Dendritic cell treated with granulocyte-macrophage colony-stimulating factor and Interleukin-4, amounts not matched to agents 40 ng/mL and 50 ng/mL, for 4 days (primary cell): ENCODE measurements around the gene MBD3L3.
A peak's percentile ranks its signal among the peaks of the same experiment; 100 is the strongest.
"Not testable (repeated sequence)": the region's sequence is repeated elsewhere in the genome, so short reads cannot be mapped to it uniquely, and the experiment has no call there.

Experiments used
- H3K27ac Mint-ChIP-seq: one replicate; pipeline ENCODE4 v1.8.0; 2022; ENCODE audit warnings: mild to moderate bottlenecking, mixed read lengths
- H3K27me3 Mint-ChIP-seq: one replicate; pipeline ENCODE4 v1.8.0; 2022; ENCODE audit warnings: mild to moderate bottlenecking, mixed read lengths
- H3K36me3 Mint-ChIP-seq: one replicate; pipeline ENCODE4 v1.8.0; 2022; ENCODE audit warnings: low read depth, mixed read lengths
- H3K4me1 Mint-ChIP-seq: one replicate; pipeline ENCODE4 v1.8.0; 2022; ENCODE audit warnings: low read depth, mixed read lengths
- H3K4me3 Mint-ChIP-seq: one replicate; pipeline ENCODE4 v1.8.0; 2022; ENCODE audit warnings: mild to moderate bottlenecking, moderate library complexity, mixed read lengths
- H3K9me3 Mint-ChIP-seq: one replicate; pipeline ENCODE4 v1.8.0; 2022; ENCODE audit warnings: mixed read lengths
- intact Hi-C: fragments of 100-400 bp; cut with micrococcal nuclease; formaldehyde crosslinking; loops from one replicate; pipeline ENCODE4 v1.15.0; 2022

The MBD3L3 gene

DNA sequence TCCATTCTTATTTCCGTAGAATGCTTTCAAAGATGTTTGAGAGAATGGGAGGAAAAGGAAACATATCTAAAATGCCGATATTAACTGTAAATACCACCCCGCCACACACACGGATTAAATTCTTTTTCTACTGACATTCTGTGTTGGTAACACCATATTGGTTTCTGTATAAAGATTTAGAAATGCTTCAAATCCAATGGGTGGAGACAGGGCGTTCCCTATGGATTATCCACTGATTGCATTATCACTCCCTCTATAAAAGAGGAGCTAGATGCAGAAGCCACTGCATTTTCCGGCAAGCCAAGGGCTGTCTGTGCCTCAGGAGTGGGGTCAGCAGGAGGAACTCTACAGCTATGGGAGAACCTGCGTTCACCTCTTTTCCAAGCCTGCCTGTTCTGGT, 9.5 kb downstream of the MBD3L3 start, which contains the start of gene MBD3L2:
Gene MBD3L2 (plus strand): TSS at position 301 of the 400 bp plus-strand sequence. CDS start 53 bp downstream, at position 354.
- H3K36me3 Mint-ChIP-seq: not testable (repeated sequence)

DNA sequence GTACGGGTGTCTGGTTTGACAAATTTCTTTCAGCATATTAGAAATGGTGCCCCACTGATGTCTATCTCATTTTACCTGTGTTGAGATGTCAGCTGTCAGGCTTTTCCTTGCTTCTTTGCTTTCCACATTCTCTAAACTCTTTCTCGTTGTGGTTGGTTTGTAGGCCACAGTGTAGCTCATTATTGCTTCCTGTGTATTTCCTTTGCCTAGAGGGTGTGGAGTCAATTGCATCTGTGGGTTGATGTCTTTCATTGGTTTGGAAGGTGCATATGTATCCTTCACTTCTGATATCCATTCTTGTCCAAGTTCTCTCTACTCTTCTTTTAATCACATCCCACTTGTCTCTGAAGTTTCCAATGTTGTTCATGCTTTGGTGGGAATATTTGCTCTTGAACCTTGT, 16.9 kb downstream of the MBD3L3 start:
- H3K9me3 Mint-ChIP-seq, H3K27me3 Mint-ChIP-seq: not testable (repeated sequence)

More for the DNA sequence above, 9.5 kb downstream of the MBD3L3 start, which contains the start of gene MBD3L2:
- H3K9me3 Mint-ChIP-seq, H3K4me3 Mint-ChIP-seq, H3K4me1 Mint-ChIP-seq, H3K27ac Mint-ChIP-seq, H3K27me3 Mint-ChIP-seq, intact Hi-C loops: not testable (repeated sequence)

DNA sequence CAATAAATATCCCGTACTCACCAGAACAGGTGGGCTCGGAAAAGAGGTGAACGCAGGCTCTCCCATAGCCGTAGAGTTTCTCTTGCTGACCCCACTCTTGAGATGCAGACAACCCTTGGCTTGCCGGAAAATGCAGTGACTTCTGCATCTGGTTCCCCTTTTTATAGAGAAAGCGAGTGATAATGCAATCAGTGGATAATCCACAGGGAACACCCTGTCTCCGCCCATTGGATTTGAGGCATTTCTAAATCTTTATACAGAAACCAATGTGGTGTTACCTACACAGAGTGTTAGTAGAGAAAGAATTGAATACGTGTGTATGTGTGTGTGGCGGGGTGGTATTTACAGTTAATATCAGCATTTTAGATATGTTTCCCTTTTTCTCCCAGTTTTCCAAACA, 18.4 kb downstream of the MBD3L3 start, which contains the start of gene MBD3L4:
Gene MBD3L4 (minus strand): TSS at position 101 of the 400 bp plus-strand sequence. CDS start 35 bp downstream, at position 66.
- H3K4me3 Mint-ChIP-seq, intact Hi-C loops, H3K4me1 Mint-ChIP-seq, H3K27me3 Mint-ChIP-seq, H3K27ac Mint-ChIP-seq, H3K9me3 Mint-ChIP-seq, H3K36me3 Mint-ChIP-seq: not testable (repeated sequence)

More for the DNA sequence above, 16.9 kb downstream of the MBD3L3 start:
- H3K4me1 Mint-ChIP-seq, H3K27ac Mint-ChIP-seq, H3K4me3 Mint-ChIP-seq, intact Hi-C loops, H3K36me3 Mint-ChIP-seq: not testable (repeated sequence)

DNA sequence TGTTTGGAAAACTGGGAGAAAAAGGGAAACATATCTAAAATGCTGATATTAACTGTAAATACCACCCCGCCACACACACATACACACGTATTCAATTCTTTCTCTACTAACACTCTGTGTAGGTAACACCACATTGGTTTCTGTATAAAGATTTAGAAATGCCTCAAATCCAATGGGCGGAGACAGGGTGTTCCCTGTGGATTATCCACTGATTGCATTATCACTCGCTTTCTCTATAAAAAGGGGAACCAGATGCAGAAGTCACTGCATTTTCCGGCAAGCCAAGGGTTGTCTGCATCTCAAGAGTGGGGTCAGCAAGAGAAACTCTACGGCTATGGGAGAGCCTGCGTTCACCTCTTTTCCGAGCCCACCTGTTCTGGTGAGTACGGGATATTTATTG, 28.2 kb downstream of the MBD3L3 start, which contains the start of gene MBD3L5:
Gene MBD3L5 (plus strand): TSS at position 301 of the 400 bp plus-strand sequence. CDS start 34 bp downstream, at position 335.
- H3K4me3 Mint-ChIP-seq, H3K27me3 Mint-ChIP-seq, intact Hi-C loops, H3K4me1 Mint-ChIP-seq, H3K27ac Mint-ChIP-seq, H3K9me3 Mint-ChIP-seq, H3K36me3 Mint-ChIP-seq: not testable (repeated sequence)

DNA sequence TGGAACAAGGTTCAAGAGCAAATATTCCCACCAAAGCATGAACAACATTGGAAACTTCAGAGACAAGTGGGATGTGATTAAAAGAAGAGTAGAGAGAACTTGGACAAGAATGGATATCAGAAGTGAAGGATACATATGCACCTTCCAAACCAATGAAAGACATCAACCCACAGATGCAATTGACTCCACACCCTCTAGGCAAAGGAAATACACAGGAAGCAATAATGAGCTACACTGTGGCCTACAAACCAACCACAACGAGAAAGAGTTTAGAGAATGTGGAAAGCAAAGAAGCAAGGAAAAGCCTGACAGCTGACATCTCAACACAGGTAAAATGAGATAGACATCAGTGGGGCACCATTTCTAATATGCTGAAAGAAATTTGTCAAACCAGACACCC, 29.7 kb downstream of the MBD3L3 start:
- H3K27me3 Mint-ChIP-seq, H3K9me3 Mint-ChIP-seq, H3K27ac Mint-ChIP-seq, intact Hi-C loops, H3K4me3 Mint-ChIP-seq, H3K4me1 Mint-ChIP-seq, H3K36me3 Mint-ChIP-seq: not testable (repeated sequence)

DNA sequence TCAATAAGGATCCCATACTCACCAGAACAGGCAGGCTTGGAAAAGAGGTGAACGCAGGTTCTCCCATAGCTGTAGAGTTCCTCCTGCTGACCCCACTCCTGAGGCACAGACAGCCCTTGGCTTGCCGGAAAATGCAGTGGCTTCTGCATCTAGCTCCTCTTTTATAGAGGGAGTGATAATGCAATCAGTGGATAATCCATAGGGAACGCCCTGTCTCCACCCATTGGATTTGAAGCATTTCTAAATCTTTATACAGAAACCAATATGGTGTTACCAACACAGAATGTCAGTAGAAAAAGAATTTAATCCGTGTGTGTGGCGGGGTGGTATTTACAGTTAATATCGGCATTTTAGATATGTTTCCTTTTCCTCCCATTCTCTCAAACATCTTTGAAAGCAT, 37.1 kb downstream of the MBD3L3 start, which contains the start of gene MBD3L2B:
Gene MBD3L2B (minus strand): TSS at position 101 of the 400 bp plus-strand sequence. CDS start 34 bp downstream, at position 67.
- H3K9me3 Mint-ChIP-seq, H3K4me3 Mint-ChIP-seq, H3K27me3 Mint-ChIP-seq, intact Hi-C loops, H3K36me3 Mint-ChIP-seq, H3K4me1 Mint-ChIP-seq, H3K27ac Mint-ChIP-seq: not testable (repeated sequence)

DNA sequence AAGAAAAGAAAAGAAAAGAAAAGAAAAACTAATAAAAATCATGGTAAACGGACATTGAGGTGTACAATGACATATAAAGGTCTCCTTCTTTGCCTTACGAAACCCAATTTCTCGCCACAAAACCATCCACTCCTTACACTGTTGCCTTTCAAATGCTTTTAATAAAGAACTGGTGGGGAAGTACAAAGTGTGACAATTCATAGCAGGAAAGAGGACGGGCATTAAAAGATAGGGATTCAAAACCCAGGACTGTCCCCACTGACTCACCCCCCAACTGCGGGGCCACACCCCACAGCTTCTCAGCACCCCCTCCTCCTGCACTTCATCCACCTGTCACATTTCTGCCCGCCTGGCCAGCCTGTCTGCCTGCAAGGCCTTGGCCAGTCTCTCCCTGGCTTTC, 39.6 kb downstream of the MBD3L3 start:
- no peaks in the 10 kb centered on the region for H3K9me3 Mint-ChIP-seq
- H3K36me3 Mint-ChIP-seq: no peaks in the 10 kb centered on the region
- intact Hi-C loops: no loop called here
- no peaks in the 10 kb centered on the region for H3K4me1 Mint-ChIP-seq
- H3K27ac Mint-ChIP-seq: no peak overlapping the region
- H3K4me3 Mint-ChIP-seq: no peak overlapping the region
- H3K27me3 Mint-ChIP-seq: peaks cover 6% of the 10 kb centered on the region

DNA sequence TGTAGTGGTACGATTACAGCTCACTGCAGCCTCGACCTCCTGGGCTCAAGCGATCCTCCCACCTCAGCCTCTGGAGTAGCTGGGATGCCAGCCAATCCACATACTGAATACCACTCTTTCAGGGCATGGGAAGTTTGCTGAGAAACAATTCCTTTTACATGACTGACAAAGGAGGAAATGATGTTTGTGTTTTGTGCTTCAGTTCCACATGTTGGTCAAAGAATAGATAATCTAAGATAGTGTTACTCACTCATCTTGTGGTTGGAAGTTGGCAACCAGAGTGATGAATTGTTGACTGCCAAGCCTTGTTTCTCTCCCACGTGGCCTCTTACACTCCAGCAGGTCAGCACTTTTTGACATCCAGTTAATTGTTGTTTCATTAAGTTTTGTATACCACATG, 44.8 kb downstream of the MBD3L3 start:
- no peak overlapping the region for H3K27ac Mint-ChIP-seq
- H3K9me3 Mint-ChIP-seq: no peaks in the 10 kb centered on the region
- no peak overlapping the region for H3K4me3 Mint-ChIP-seq
- peaks cover 7% of the 10 kb centered on the region for H3K27me3 Mint-ChIP-seq
- intact Hi-C loops: no loop called here
- no peaks in the 10 kb centered on the region for H3K36me3 Mint-ChIP-seq
- peaks cover 11% of the 10 kb centered on the region for H3K4me1 Mint-ChIP-seq

DNA sequence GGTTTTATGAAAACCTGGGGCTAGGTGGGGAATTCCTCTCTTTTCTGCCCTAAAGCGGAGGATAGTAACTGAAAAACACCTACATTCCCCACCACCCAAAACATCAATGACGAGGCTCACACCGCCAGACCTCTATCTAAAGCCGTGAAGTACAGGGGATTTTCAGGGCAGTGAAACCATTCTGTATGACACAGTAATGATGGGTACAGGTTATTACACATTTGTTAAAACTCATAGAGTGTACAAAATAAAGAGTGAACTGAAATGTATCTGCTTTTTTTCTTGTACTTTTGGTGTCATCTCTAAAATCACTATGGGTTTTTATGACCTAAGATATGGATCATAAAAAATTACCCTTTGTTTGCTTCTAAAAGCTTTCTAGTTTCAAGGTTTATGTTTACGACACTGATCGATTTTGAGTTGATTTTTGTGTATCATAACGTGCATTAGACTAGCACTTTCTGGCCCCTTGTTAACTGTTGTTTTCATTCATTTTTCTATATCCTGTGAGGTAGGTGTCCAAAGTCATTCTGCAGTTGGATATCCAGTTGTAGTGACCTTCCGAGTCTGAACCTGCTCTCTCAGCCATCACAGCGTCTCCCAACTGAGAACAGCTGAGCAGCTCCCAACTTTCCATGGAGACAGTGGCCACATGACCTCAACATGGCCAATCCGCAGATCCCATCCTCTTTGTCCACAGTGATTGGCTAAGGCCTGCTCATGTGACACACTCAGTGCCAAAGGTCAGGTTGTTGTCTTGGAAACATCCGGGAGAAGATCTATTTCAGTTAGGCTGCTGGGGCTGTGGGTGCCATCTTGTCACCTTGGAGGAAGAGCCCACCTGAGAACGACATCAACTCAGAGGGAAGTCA, 47.5 kb downstream of the MBD3L3 start:
- H3K4me1 Mint-ChIP-seq: peaks cover 30% of the 10 kb centered on the region
- peak overlapping the region; percentile 30 for H3K27ac Mint-ChIP-seq
- no peak overlapping the region for H3K4me3 Mint-ChIP-seq

DNA sequence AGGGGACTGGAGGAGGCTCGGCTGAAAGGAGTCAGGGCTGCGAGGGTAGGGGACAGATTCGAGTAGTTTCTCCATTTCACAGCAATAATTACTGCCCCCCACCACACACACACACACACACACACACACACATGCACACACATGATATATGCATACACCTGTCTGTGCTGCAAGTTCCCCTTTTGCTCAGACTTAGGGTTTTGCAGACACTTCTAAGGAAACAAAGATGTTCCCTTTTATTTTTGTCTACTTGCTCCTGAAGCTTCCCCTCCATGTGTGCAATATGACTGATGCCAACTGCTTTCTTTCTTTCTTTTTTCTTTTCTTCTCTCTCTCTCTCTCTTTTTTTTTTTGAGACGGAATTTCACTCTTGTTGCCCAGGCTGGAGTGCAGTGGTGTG, 50.6 kb downstream of the MBD3L3 start:
- H3K36me3 Mint-ChIP-seq: no peaks in the 10 kb centered on the region
- peaks cover 8% of the 10 kb centered on the region for H3K9me3 Mint-ChIP-seq
- H3K4me3 Mint-ChIP-seq: peak overlapping the region; percentile 2
- peaks cover 31% of the 10 kb centered on the region for H3K4me1 Mint-ChIP-seq
- H3K27me3 Mint-ChIP-seq: peaks cover 3% of the 10 kb centered on the region
- H3K27ac Mint-ChIP-seq: peak overlapping the region; percentile 7
- intact Hi-C loops: no loop called here

More for the DNA sequence above, 47.5 kb downstream of the MBD3L3 start:
- H3K27me3 Mint-ChIP-seq: peaks cover 5% of the 10 kb centered on the region
- H3K36me3 Mint-ChIP-seq: no peaks in the 10 kb centered on the region
- H3K9me3 Mint-ChIP-seq: peaks cover 7% of the 10 kb centered on the region
- intact Hi-C loops: no loop called here
